H1 (cell line): ENCODE measurements around the gene NHERF2. TPM values are rescaled to one million over a fixed set of nuclear protein-coding genes. Genes with fewer than 3 reads are reported as not detected.

ENCODE experiments used
- KDM4A ChIP-seq: IDR thresholded peaks from one replicate; pipeline ENCODE4 v1.7.1; 2012; ENCODE audit warnings: low read depth, mild to moderate bottlenecking, moderate library complexity, low read length, inconsistent platforms; ENCODE audit not compliant: severe bottlenecking
- SIN3A ChIP-seq, 2 experiments: IDR thresholded peaks in 1 of 2; conservative IDR thresholded peaks in 1 of 2; 2 replicates each; pipeline ENCODE4 v1.6.1; 2011 to 2012; ENCODE audit warnings: low read length in 2 of 2, improper control_type of control experiment in 1 of 2, low read depth in 1 of 2, mild to moderate bottlenecking in 1 of 2
- polyA plus RNA-seq, 7 experiments: library from polyadenylated mRNA; depleted of rRNA in 3 of 7; stranded (reverse) in 5 of 7; unstranded in 2 of 7; fragments of >200 nt in 5 of 7; fragments of 200-250 nt in 2 of 7; gene quantifications; 1 replicate in 5 of 7; 2 replicates in 1 of 7; 4 replicates in 1 of 7; pipeline versions ENCODE4 v1.2.1 to v1.2.3, GENCODE V29; 2011 to 2013; ENCODE audit warnings: missing spikeins in 2 of 7, mixed read lengths in 2 of 7
- total RNA-seq: library from RNA; stranded (reverse); fragmentation: NEBNext Ultra II Directional; extraction: Animal tissue kit (Norgen Biotek cat#: 25700); gene quantifications from 2 replicates; pipeline ENCODE4 v1.2.1, GENCODE V29; 2021

The NHERF2 gene
- total and polyA plus RNA-seq, 2 of the 8 experiments (the other 6 are each of a cell fraction or from before 2014, with no cell fraction given) = 13.9 to 19.3 TPM

- TF ChIP-seq SIN3A (conservative IDR thresholded peaks at IDR 0.05 in 1 of 2, IDR thresholded peaks at IDR 0.05 in 1 of 2; ENCODE audit: low read depth in 1 of 2, low read length in 2 of 2) (peak; percentile 63 to 93; a peak in 3 of 4 replicates), KDM4A (peak; percentile 74)
Observed at GRCh38 chr16:1983544-1984346, 43.0 kb upstream of the NHERF2 start, which contains the start of gene GFER (continued).
